Measurements from ENCODE around the gene GCSAML.

- TF ChIP-seq YY1 (IDR thresholded peaks at IDR 0.05; ENCODE audit: insufficient read depth, insufficient read length) (no peak), ZNF274 (IDR thresholded peaks at IDR 0.05; ENCODE audit: low read depth, low read length) (no peak)
Observed at GRCh38 chr1:247578946-247579460, 30.1 kb downstream of the GCSAML start.

Data from NT2/D1 (cell line).